Retinal pigment epithelial cell (primary cell): ENCODE measurements around the gene PTPRD.
A peak's percentile ranks its signal among the peaks of the same experiment; 100 is the strongest.

ENCODE experiments used
- DNase-seq: peaks from one replicate; pipeline ENCODE4 v3.0.0-alpha.2; 2010; ENCODE audit warnings: low read depth
- H3K4me3 ChIP-seq: 2 replicates; pipeline ENCODE4 v1.5.1; 2011; ENCODE audit warnings: mild to moderate bottlenecking, low read length, control low read depth, moderate library complexity
- CTCF ChIP-seq: conservative IDR thresholded peaks from 2 replicates; pipeline ENCODE4 v1.5.1; 2011; ENCODE audit warnings: low read depth, low read length, control low read depth, inconsistent platforms

PTPRD gene

GRCh38 chr9:10259668-10260067, 353.1 kb downstream of the PTPRD start:
- no peak for DNase-seq
- no peak overlapping the region for H3K4me3 ChIP-seq
- no peak for TF ChIP-seq CTCF

DNA sequence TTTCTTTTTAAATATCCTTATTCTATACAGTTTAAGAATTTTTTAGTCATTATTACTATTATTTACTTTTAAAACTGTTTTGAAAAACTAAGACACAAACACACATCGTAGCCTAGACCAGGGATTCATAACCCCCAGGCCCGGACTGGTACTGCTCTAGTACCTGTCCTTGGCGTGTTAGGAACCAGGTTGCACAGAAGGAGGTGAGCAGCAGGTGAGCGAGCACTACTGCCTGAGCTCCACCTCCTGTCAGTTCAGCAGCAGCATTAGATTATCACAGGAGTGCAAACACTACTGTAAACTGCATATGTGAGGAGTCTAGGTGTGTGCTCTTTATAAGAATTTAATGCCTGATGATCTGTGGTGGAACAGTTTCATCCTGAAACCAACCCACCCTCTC, 357.0 kb downstream of the PTPRD start:
- DNase-seq: no peak
- no peak for TF ChIP-seq CTCF
- H3K4me3 ChIP-seq: no peak overlapping the region

DNA sequence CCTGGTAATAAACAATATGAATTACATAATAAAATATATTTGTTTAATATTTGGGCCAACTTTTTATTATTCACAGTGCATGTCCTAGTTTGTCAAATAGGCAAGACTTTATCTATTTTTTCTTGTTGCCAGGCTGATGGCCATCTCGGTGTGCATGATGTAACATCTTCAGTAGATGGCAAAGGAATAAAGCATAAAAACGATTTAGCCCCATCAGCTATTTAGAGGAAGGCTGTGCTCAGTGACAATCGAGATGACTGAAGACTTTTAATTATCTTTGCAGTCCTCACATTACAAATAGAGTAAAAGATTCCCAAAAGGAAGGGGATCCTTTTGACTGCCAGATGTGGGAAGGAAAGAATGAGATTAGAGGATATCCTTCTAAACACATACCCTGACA, 358.5 kb downstream of the PTPRD start:
- TF ChIP-seq CTCF: no peak
- no peak for DNase-seq
- H3K4me3 ChIP-seq: no peak overlapping the region

GRCh38 chr9:10253341-10253740, 359.5 kb downstream of the PTPRD start:
- no peak overlapping the region for H3K4me3 ChIP-seq
- DNase-seq: no peak
- no peak for TF ChIP-seq CTCF

GRCh38 chr9:10252174-10252573, 360.6 kb downstream of the PTPRD start:
- no peak overlapping the region for H3K4me3 ChIP-seq
- no peak for TF ChIP-seq CTCF
- no peak for DNase-seq

GRCh38 chr9:10251490-10251889, 361.3 kb downstream of the PTPRD start:
- TF ChIP-seq CTCF: no peak
- H3K4me3 ChIP-seq: no peak overlapping the region
- peak; percentile 75 for DNase-seq

- H3K4me3 ChIP-seq: no peak overlapping the region
These were observed 362.6 kb downstream of the PTPRD start for GRCh38 chr9:10250219-10250618.

More at GRCh38 chr9:10250219-10250618, 362.6 kb downstream of the PTPRD start:
- no peak for DNase-seq
- no peak for TF ChIP-seq CTCF
